ENCODE results near the gene PNPLA6.
A peak's percentile ranks its signal among the peaks of the same experiment; 100 is the strongest.
"Not testable (repeated sequence)": the region's sequence is repeated elsewhere in the genome, so short reads cannot be mapped to it uniquely, and the experiment has no call there.

Gene PNPLA6

DNA sequence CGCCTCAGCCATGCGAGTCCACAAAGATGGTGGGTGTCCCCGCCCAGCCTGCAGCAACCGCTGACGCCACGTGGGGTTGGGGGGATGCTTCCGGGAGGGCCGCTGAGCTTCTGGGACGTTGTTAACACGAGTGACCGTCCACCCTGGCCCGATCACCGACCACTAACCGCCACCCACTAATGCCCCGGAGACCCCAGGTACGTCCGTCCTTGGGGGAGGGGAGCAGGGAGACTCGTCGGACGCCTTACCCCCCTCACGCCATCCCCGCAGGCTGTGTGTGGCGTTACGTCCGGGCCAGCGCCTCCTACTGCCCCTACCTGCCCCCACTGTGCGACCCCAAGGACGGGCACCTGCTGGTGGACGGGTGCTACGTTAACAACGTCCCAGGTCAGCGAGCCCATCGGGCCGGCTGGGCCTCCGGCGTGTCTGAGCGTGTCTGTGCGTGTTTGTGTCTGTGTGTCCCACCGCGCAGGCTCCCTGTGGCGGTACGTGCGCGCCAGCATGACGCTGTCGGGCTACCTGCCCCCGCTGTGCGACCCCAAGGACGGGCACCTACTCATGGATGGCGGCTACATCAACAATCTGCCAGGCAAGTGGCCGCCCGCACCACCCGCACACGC, 21.3 kb downstream of the PNPLA6 start:
- no peak for DNase-seq (ENCODE audit: low spot score)

DNA sequence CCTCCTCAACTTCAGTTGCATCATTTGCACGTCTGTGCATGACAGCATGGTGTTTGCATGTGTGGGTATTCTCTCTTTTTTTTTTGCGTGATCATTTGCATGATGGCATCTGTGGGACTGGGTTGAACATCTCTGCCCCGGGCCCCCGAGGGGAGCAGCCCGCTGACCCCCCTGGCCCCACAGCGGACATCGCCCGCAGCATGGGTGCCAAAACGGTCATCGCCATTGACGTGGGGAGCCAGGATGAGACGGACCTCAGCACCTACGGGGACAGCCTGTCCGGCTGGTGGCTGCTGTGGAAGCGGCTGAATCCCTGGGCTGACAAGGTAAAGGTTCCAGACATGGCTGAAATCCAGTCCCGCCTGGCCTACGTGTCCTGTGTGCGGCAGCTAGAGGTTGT, 23.1 kb downstream of the PNPLA6 start:
- no peak for DNase-seq (ENCODE audit: low spot score)

DNA sequence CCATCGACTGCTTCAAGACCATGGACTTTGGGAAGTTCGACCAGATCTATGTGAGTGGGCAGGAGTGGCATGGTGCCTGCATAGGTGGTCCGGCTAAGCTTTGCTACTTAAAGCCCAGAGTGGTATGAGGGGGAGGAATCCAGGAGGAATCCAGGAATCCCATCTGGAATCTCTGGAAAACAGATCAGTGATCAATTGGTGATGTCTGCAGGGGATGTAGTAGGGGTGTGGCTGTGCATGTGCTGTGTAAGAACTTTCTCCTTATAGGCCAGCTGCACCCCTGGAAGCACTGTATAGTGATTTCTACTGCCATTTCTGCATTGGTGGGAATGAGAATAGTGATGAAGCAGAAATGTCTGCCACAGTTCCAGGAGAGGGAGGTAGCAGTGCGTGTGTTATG, 23.6 kb downstream of the PNPLA6 start:
- DNase-seq (ENCODE audit: low spot score) = no peak

DNA sequence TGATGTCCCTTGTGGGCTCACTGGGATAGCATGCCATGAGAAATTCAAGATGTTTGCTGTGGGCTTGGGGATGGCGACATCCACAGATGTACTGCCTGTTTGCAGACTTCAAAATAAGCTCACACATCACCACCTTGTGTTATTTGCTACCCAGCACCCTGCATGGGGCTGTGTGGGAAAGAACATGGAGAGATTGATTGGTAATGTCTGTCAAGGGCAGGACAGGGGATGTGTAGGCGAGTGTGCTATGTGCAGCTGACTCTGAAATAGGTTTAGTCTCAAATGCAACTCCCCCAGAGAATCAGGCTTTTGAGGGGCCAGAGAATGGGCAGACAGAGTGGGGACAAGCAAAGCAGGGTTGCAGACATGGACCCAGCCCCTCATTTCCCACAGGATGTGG, 24.7 kb downstream of the PNPLA6 start:
- no peak for DNase-seq (ENCODE audit: low spot score)

DNA sequence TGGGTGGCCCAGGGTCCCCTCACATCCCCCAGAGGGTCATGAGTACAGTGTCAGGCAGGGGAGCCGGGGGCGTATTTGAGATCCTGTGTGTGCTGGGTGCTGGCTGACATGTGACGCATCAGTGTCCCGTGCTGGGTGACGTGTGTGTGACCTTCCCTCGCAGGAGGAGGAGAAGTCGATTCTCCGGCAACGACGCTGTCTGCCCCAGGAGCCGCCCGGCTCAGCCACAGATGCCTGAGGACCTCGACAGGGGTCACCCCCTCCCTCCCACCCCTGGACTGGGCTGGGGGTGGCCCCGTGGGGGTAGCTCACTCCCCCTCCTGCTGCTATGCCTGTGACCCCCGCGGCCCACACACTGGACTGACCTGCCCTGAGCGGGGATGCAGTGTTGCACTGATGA, 25.8 kb downstream of the PNPLA6 start:
- no peak for DNase-seq (ENCODE audit: low spot score)

DNA sequence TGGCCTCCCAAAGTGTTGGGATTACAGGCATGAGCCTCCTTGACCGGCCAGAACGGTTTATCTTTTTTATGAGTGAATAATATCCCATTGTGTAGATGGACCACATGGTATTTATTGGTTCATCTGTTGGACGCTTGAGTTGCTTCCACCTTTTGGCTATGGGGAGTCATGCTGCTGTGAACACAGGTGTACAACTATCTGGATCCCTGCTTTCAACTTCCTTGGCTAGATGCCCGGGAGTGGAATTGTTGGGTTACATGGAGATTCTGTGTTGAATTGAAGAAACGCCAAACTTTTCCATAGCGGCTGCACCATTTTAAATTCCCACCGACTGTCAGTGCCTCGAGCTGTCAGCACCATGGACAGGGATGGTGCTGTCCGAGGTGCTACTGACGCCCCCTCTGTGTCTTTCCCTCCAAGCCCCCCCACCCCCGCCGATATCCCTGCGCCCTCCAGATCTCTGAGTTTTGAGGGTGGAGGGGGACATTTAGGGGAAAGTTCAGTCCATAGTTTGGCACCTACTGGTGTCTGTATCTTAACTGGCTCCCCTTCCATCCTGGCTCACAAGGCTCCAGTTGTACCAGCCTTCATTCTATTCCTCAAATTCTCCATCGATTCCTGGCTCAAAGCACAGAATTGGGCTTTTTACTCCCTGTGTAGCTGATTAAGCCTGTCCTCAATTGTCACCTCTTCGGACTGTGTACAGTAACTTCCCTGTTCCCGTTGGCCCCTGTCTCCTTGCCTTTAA, 27.3 kb downstream of the PNPLA6 start:
- DNase-seq (ENCODE audit: low spot score) = no peak

DNA sequence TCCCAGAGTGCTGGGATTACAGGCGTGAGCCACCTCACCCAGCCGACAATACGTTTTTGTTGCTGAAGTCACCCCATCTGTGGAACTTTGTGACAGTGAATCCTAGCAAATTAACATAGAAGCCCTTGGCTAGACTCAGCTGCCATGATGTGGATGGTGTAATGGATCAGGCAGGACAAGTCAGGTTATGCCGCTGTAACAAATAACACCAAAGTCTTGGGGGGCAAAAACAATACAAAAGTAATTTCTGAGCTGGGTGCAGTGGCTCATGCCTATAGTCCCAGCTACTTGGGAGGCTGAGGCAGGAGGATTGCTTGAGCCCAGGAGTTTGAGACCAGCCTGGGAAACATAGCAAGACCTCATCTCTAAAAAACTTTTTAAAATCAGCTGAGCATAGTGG, 29.3 kb downstream of the PNPLA6 start:
- no peak for DNase-seq (ENCODE audit: low spot score)

DNA sequence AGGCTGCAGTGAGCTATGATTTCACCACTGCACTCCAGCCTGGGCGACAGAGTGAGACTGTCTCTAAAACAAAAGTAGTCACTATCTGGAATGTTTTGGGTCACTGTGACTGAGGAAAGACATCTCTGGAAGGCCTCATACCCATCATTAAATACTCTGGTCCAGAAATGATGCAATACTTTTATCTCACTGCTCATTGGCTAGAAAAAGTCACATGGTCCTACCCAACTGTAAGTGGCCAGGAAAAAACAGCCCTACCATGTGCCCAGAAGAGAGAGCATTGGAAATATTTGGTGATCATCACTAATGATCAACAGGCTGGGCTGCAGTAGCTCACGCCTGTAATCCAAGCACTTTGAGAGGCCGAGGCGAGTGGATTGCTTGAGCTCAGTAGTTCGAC, 29.8 kb downstream of the PNPLA6 start:
- DNase-seq (ENCODE audit: low spot score) = peak; percentile 42

DNA sequence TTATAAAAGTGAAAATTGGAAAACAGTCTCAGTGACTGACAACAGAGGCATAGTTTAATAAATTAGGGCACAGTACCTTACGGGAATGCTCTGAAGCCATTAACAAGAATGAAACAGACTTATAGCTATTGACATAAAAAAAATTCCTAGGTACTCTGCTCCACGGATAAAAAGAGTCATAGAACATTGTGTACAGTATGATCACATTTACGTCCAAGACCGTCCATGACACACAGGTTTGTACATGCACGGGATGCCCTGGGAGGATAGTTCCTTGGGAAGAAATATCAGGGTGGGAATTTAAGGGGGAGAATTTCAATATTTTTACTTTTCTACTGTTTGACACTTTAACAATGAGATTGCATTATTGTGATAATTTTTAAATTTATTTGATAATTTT, 35.2 kb downstream of the PNPLA6 start:
- DNase-seq (ENCODE audit: low spot score) = no peak

DNA sequence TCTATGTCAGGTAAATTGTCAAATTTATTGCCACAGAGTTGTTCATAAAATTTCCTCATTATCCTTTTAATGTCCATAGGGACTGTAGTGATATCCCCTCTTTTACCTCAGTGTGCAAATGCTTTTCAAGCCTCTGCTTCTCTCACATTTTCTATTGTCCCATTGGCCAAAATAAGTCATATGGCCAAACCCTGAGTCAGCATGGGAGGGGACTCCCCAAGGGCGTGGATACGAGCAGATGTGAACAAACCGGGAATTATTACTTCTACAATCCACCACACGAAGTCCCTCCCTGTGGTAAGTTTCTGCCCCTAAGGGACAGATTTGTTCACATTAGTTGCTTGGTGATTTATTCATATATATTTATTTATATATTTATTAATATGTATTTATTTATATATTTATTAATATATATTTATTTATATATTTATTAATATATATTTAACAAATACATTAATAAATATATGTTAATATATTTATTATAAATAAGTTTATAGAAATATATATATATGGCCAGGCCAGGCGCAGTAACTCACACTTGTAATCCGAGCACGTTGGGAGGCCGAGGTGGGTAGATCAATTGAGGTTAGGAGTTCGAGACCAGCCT, 40.0 kb downstream of the PNPLA6 start:
- DNase-seq (ENCODE audit: low spot score) = no peak

DNA sequence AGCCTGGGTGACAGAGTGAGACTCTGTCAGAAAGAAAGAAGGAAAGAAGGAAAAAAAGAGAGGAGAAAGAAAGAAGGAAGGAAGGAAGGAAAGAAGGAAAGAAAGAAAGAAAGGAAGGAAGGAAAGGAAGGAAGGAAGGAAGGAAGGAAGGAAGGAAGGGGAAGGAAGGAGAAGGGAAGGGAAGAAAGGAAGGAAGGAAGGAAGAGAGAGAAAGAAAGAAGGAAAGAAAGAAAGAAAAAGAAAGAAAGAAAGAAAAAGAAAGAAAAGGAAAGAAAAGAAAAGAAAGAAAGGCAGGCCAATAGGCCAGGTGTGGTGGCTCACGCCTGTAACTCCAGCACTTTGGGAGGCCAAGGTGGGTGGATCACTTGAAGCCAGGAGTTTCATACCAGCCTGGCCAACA, 41.9 kb downstream of the PNPLA6 start:
- not testable (repeated sequence) for DNase-seq (ENCODE audit: low spot score)

DNA sequence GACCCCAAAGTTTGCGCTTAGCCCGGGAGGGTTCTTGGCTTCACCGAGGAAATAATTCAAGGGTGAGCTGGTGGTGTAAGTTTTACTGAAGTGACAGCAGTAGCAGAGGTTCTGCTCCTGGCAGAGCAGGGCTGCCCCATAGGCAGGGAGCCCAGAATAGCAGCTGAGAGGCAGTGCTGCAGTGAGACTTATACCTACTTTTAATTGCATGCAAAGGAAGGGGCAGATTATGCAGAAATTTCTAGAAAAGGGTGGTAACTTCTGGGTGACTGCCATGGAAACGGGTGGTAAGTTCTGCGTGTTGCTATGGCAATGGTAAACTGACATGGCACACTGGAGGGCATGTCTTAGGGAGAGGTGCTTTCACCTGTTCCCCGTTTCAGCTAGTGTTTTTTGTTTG, 42.6 kb downstream of the PNPLA6 start:
- DNase-seq (ENCODE audit: low spot score) = no peak

DNA sequence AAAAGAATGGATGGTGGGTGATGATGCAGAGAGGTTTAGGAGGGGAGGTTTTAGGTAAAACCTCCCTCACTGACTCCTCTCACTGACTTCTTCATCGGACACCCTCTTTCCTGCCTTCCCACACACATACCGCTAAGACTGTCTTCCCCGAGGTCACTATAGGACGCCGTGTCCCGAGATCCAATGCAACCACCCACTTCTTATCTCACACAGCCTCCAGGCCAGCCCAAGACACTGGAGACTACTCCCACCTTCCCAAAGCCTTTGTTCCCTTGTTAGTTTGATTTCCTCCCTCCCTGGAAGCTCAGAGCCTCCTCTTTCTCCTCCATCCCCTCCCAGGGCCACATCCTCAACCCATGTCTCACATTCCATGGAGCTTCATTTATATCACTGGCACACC, 43.7 kb downstream of the PNPLA6 start:
- DNase-seq (ENCODE audit: low spot score) = no peak

DNA sequence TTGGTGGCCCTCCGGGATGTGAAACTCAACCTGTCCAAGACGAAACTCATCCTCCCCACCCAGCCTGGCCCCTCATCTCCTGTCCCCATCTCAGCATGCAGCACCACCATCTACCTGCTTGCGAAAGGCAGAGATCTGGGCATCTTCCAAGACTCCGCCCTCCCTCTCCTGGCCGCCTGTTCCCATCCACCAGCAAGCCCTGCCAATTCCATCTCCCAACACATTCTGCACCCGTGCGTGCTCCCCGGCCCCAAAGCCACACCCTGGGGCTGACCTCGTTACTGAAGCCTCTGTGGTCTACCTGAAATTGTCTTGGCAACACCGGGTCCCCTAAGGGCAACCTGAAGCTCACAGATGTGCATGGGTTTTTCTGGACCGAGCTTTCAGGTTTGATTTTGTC, 46.9 kb downstream of the PNPLA6 start:
- DNase-seq (ENCODE audit: low spot score) = no peak

DNA sequence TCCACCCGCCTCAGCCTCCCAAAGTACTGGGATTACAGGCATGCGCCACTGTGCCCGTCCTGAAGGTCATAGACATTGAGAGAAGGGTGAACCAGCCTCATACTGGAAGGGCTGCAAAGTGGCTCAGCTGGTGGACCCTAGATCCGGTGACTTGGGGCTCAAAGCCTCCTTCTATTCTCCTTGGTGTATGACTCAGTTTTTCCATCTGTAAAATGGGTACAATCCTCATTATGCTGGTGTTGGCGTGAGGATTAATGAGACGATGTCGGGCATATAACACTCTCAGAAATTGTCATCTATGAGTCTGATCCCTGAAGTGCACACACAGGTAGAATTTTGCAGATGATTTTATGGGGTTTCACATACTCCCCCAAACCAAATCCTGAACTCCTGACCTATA, 54.3 kb downstream of the PNPLA6 start:
- no peak for DNase-seq (ENCODE audit: low spot score)

DNA sequence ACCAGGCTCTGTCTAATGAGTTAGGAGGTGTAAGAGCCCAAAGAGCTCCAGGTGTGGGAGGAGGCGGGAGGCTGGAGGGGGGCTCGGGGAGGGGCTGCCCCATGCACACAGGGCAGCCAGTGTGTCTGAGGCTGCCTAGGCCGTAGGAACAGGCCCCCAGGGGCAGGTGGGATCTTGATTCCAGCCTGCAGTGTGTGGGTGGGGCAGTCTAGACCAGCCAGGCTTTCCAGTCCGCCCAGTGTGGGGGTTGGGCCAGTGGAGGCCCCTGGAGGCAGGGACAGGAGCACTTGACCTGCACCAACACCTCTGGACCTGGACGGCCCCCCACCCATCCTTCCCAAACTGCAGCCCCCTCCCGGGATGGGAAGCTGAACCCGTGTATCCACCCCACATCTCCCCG, 54.7 kb downstream of the PNPLA6 start:
- DNase-seq (ENCODE audit: low spot score) = no peak

DNA sequence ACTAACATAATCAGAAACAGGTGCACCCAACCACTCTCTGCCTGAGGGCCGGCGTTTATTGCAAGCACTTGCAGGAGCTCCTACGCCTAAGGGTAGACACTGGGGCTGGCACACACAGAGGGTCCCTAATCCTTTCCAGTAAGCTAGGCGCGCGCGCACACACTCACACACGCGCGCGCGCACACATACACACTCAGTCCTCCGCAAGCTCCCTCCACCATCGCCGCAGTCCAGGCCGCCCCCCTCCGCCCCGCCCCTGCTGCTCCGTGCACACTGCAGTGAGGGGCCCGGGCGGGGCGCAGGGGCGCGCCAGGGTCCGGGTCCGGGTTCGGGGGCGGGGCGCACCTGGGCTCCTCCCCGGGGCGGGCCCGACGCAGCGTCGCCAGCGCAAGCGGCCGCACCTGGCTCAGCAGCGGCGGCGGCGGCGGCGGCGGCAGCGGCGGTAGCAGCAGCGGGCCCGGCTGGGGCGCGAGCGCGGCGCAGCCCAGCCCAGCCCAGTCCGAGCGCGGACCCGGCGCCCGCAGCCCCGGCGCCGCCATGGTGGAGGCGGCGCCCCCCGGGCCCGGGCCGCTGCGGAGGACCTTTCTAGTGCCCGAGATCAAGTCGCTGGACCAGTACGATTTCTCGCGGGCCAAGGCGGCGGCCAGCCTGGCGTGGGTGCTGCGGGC, 60.1 kb downstream of the PNPLA6 start, which contains the start of gene CAMSAP3:
Gene CAMSAP3 (plus strand): TSS at position 398 of the 668 bp plus-strand sequence. CDS start 140 bp downstream, at position 538.
- DNase-seq (ENCODE audit: low spot score) = peak; percentile 72

DNA sequence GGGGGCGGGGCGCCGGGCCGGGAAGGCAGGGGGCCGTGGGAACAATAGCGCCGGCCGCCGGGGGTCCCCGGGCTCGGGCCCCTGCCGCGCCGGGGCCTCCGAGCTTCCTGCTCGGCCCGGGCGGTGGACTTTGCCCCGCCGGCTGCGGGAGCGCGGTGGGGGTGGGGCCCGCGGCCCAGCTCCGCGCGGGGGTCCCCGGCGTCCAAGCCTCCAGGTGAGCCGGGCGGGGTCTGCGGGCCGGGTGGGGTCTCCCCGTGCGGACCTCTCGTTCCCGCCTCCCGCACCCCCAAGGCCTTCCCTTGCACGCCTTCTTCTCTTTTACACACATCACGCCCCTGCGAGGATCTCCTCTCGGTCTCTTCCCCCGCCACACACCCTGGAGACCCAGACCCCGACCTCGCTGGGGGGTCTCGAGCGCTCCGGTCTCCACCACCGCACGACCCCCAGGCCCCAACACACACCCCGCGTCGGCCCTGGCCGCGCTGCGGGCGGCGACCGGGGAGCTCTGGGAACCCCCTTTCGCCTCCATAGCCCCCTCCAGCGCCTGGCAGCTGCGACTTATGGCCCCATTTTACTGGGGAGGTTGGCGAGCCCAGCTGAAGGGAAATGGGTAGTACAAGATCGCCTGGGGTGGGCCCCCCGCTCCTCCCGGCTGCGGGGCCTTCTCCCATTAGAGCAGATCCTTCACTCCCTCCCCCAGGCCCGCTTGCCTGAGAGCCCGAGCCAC, 60.9 kb downstream of the PNPLA6 start:
- DNase-seq (ENCODE audit: low spot score) = no peak

DNA sequence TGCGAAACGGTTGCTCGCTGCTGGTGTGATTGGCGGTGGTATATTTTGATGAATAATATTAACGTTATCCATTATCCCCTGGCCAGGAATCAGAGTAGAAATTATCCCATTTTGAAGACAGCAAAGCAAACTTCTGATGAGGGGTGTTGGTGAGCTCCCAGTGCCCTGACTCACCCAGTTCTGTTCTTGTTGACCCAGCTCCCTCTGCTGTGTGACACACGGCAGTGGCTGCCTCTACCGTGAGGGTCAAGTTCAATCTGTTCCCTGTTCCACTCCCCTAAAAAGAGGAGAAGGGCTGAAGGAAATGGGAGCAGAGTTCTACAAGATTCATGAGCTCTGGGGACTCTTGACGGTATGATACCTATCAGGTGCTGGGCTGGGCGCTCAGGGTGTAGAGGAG, 62.2 kb downstream of the PNPLA6 start:
- no peak for DNase-seq (ENCODE audit: low spot score)

DNA sequence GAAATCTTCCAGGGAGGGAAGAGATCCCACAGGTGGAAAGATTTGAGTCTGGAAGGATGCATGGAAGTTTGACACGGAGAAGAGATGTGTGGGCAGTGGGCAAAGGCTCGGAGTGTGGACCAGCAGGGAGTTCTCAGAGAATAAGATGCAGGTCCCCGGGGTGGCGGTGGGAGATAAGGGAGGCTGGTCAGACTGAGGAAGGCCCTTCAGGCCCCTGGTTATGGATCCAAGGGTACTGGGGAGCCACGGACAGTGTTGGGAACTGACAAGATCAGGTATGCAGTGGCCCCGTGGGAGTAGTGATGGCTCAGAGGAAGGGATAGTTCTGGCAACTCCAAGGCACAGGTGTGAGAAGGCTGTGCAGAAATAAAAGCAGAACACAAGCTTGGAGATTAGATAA, 62.7 kb downstream of the PNPLA6 start:
- no peak for DNase-seq (ENCODE audit: low spot score)

DNA sequence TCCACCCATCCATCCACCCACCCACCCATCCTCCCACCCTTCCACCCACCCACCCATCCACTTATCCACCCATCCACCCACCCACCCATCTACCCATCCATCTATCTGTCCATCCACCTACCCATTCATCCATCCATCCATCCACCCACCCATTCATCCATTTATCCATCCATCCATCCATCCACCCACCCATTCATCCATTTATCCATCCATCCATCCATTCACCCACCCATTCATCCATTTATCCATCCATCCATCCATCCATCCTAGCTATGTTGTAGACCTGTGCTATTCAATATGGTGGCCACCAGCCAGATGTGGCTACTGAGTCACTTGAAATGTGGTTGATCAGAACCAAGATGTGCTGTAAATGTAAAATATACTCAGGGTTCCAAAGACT, 65.2 kb downstream of the PNPLA6 start:
- DNase-seq (ENCODE audit: low spot score) = no peak

DNA sequence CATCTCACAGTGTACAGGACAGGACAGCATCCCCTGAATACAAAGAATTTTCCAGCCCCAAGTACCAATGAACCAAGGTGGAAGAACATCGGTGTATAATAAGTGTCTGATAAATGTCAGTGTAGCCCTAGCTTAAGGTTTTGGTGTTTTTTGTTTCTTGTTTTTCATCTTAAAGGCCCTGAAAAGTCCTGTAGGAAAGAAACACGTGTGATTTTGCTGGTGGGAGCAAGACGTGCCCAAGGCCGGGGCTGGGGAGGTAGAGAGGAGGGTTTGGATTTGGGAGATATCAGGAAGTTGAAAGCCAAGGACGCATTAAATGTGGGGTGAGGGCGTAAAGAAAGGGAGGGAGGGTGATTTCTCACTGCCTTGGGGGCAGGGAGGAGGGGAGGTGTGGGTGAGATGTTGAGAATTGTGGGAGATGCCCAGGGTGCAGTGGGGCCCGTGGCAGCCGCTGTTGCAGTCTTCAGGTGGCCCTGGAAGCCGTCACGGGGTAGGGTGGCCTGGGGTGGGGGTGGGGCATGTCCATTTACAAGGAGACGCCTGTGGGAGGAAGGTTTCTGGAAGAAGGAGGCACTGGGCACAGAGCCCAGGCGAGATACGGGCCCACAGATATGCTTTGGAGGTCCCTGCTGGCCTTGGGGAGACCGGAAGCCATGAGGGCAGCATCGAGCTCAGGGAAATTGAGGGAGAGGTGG, 66.9 kb downstream of the PNPLA6 start:
- DNase-seq (ENCODE audit: low spot score) = no peak

All from germinal center (tissue), 1 donor.